Type B pancreatic cell (in vitro differentiated cells): ENCODE measurements around the gene PYGO2. TPM values are rescaled to one million over a fixed set of nuclear protein-coding genes. Genes with fewer than 3 reads are reported as not detected.

Experiments used
- DNase-seq: peaks from one replicate; pipeline ENCODE4 v3.0.0; 2021; ENCODE audit warnings: mixed read lengths; ENCODE audit not compliant: unreplicated experiment; ENCODE audit errors: extremely low spot score
- H3K27ac Mint-ChIP-seq: 2 replicates; pipeline ENCODE4 v1.8.0; 2021; ENCODE audit warnings: mild to moderate bottlenecking, mixed read lengths
- H3K27me3 Mint-ChIP-seq: 2 replicates; pipeline ENCODE4 v1.8.0; 2021; ENCODE audit warnings: mixed read lengths
- H3K36me3 Mint-ChIP-seq: 2 replicates; pipeline ENCODE4 v1.8.0; 2021; ENCODE audit warnings: mixed read lengths
- H3K4me1 Mint-ChIP-seq: one replicate; pipeline ENCODE4 v1.8.0; 2021; ENCODE audit warnings: mixed read lengths; ENCODE audit not compliant: unreplicated experiment
- H3K4me3 Mint-ChIP-seq: 2 replicates; pipeline ENCODE4 v1.8.0; 2021; ENCODE audit warnings: mild to moderate bottlenecking, mixed read lengths
- H3K9me3 Mint-ChIP-seq: 2 replicates; pipeline ENCODE4 v1.8.0; 2021; ENCODE audit warnings: mixed read lengths
- CTCF ChIP-seq: fragments of 200-600 bp; sonication (generic); conservative IDR thresholded peaks from 2 replicates; pipeline ENCODE4 v1.5.0; 2021; ENCODE audit warnings: antibody characterized with exemption, mild to moderate bottlenecking
- total RNA-seq: library from RNA; stranded (reverse); gene quantifications from 2 replicates; pipeline ENCODE4 v1.2.1, GENCODE V29; 2021; ENCODE audit warnings: low replicate concordance

PYGO2 gene
- total RNA-seq, 1 donor from 2014 or later: 49.0 TPM

GRCh38 chr1:154971341-154971998, 9.9 kb upstream of the PYGO2 start:
- Mint-ChIP-seq H3K27me3 (no peaks in the 10 kb centered on the region), H3K4me1 (peaks cover 39% of the 10 kb centered on the region), H3K36me3 (peaks cover 7% of the 10 kb centered on the region), H3K4me3 (peak overlapping the region; percentile 89), H3K9me3 (no peaks in the 10 kb centered on the region), H3K27ac (peak overlapping the region; percentile 95)
- no peak for TF ChIP-seq CTCF
- no peak for DNase-seq

GRCh38 chr1:154970631-154971340, 9.2 kb upstream of the PYGO2 start, which contains the start of gene SHC1:
Gene SHC1, minus strand, starts transcription at chr1:154970747. Its CDS starts 221 bp downstream, at chr1:154970526.
- no peak for TF ChIP-seq CTCF
- Mint-ChIP-seq H3K27me3 (no peaks in the 10 kb centered on the region), H3K4me1 (peaks cover 36% of the 10 kb centered on the region), H3K27ac (peak within 1 kb of the TSS; percentile 95), H3K9me3 (no peaks in the 10 kb centered on the region), H3K4me3 (peak within 1 kb of the TSS; percentile 89), H3K36me3 (peaks cover 7% of the 10 kb centered on the region)
- DNase-seq: peak; percentile 85

- Mint-ChIP-seq H3K36me3 (peaks cover 7% of the 10 kb centered on the region), H3K4me3 (peak overlapping the region; percentile 89)
These were observed 8.4 kb upstream of the PYGO2 start for GRCh38 chr1:154969860-154970452.

GRCh38 chr1:154969246-154969645, 7.7 kb upstream of the PYGO2 start:
- peak overlapping the region; percentile 50 for H3K27ac Mint-ChIP-seq
- H3K4me1 Mint-ChIP-seq: peaks cover 36% of the 10 kb centered on the region
- H3K36me3 Mint-ChIP-seq: peaks cover 11% of the 10 kb centered on the region
- DNase-seq: no peak
- no peak for TF ChIP-seq CTCF
- H3K4me3 Mint-ChIP-seq: peak overlapping the region; percentile 89
- H3K27me3 Mint-ChIP-seq: no peaks in the 10 kb centered on the region
- H3K9me3 Mint-ChIP-seq: no peaks in the 10 kb centered on the region

More at GRCh38 chr1:154969860-154970452, 8.4 kb upstream of the PYGO2 start:
- Mint-ChIP-seq H3K27ac (peak overlapping the region; percentile 50), H3K27me3 (no peaks in the 10 kb centered on the region), H3K9me3 (no peaks in the 10 kb centered on the region), H3K4me1 (peaks cover 36% of the 10 kb centered on the region)
- no peak for TF ChIP-seq CTCF
- DNase-seq: no peak

GRCh38 chr1:154968731-154969130, 7.1 kb upstream of the PYGO2 start:
- no peak for TF ChIP-seq CTCF
- H3K27me3 Mint-ChIP-seq: no peaks in the 10 kb centered on the region
- peaks cover 14% of the 10 kb centered on the region for H3K36me3 Mint-ChIP-seq
- DNase-seq: no peak
- H3K4me1 Mint-ChIP-seq: peaks cover 40% of the 10 kb centered on the region
- H3K4me3 Mint-ChIP-seq: peak overlapping the region; percentile 89
- peak overlapping the region; percentile 50 for H3K27ac Mint-ChIP-seq
- no peaks in the 10 kb centered on the region for H3K9me3 Mint-ChIP-seq
